ENCODE data around the gene DHX9. TPM values are rescaled to one million over a fixed set of nuclear protein-coding genes. Genes with fewer than 3 reads are reported as not detected.

The DHX9 gene
- total RNA-seq, 4 donors from 2014 or later = 29.5 to 84.0 (median 65.8) TPM

DNA sequence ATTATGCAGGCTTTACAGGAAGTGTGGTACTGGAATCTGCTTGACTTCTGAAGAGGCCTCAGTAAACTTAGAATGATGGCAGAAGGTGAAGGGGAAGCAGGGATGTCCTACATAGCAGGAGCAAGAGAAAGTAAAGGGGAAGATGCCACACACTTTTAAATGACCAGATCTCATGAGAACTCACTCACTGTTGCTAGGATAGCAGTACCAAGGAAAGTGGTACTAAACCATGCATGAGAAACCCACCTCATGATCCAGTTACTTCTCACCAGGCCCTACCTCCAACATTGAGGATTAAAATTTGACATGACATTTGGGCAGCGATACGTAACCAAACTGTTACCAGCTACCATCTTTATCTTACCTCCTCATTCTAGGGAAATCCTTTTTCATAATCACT is 9.6 kb downstream of the DHX9 start:
- Histone ChIP-seq H3K9me3 (no peaks in the 10 kb centered on the region), H3K27me3 (no peaks in the 10 kb centered on the region), H3K36me3 (peaks cover 0 to 87% (median 42%) of the 10 kb centered on the region in 4 donors), H3K27ac (no peak overlapping the region), H3K4me1 (peaks cover 0 to 11% (median 0%) of the 10 kb centered on the region in 4 donors), H3K4me3 (no peak overlapping the region)
- 98 to 100% methylated on average over 2 of the region's 2 CpGs for WGBS, 2 donors (ENCODE audit: low coverage in 1 of 2)
- DNase-seq = no peak
- TF ChIP-seq POLR2AphosphoS5 (IDR thresholded peaks at IDR 0.05) = no peak
- TF ChIP-seq EP300 (IDR thresholded peaks at IDR 0.05; ENCODE audit: low read depth) = no peak
- TF ChIP-seq POLR2A (IDR thresholded peaks at IDR 0.05) = no peak
- TF ChIP-seq, protein P1, sequence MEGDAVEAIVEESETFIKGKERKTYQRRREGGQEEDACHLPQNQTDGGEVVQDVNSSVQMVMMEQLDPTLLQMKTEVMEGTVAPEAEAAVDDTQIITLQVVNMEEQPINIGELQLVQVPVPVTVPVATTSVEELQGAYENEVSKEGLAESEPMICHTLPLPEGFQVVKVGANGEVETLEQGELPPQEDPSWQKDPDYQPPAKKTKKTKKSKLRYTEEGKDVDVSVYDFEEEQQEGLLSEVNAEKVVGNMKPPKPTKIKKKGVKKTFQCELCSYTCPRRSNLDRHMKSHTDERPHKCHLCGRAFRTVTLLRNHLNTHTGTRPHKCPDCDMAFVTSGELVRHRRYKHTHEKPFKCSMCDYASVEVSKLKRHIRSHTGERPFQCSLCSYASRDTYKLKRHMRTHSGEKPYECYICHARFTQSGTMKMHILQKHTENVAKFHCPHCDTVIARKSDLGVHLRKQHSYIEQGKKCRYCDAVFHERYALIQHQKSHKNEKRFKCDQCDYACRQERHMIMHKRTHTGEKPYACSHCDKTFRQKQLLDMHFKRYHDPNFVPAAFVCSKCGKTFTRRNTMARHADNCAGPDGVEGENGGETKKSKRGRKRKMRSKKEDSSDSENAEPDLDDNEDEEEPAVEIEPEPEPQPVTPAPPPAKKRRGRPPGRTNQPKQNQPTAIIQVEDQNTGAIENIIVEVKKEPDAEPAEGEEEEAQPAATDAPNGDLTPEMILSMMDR (IDR thresholded peaks at IDR 0.05) = no peak
- in situ Hi-C loops (cut with MboI; ENCODE audit: low pct_ligation_motif_present in 1 of 4, low pct_unique_long_range_greater_than_20kb in 1 of 4, low sequenced_read_pairs in 3 of 4) = no loop called here
- intact Hi-C loops (cut with DNase I; ENCODE audit: low total_unique reads) = no loop called here

DNA sequence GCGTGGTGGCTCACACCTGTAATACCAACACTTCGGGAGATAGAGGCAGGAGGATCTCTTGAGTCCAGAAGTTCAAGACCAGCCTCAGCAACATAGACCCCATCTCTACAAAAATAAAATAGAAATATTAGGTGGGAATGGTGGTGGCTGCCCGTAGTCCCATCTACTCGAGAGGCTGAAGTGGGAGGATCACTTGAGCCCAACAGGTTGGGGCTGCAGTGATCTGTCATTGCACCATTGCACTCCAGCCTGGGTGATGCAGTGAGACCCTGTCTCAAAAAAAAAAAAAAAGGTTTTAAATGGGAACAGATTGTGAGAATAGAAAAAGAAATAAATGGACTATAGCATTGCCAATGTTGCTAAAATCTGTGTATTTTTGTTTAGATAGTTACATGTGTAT is 11.2 kb downstream of the DHX9 start:
- intact Hi-C loops (cut with DNase I; ENCODE audit: low total_unique reads) = no loop called here
- no peak for DNase-seq
- peaks cover 0 to 96% (median 47%) of the 10 kb centered on the region in 4 donors for H3K36me3 ChIP-seq
- WGBS, 2 donors (ENCODE audit: low coverage in 1 of 2) = 96% methylated on average over 4 of the region's 4 CpGs
- no peaks in the 10 kb centered on the region for H3K27me3 ChIP-seq
- TF ChIP-seq, protein P1 (IDR thresholded peaks at IDR 0.05) = no peak
- TF ChIP-seq POLR2A (IDR thresholded peaks at IDR 0.05) = no peak
- TF ChIP-seq POLR2AphosphoS5 (IDR thresholded peaks at IDR 0.05) = no peak
- no peak for TF ChIP-seq EP300 (IDR thresholded peaks at IDR 0.05; ENCODE audit: low read depth)
- H3K9me3 ChIP-seq = no peaks in the 10 kb centered on the region
- H3K4me1 ChIP-seq = no peaks in the 10 kb centered on the region
- H3K27ac ChIP-seq = no peak overlapping the region
- in situ Hi-C loops (cut with MboI; ENCODE audit: low pct_ligation_motif_present in 1 of 4, low pct_unique_long_range_greater_than_20kb in 1 of 4, low sequenced_read_pairs in 3 of 4) = loop anchor here in 2 of 4 donors (25.0 kb wide), 1 partner anchor 1862 kb away; no protein-coding TSS in a partner anchor
- H3K4me3 ChIP-seq = no peak overlapping the region

DNA sequence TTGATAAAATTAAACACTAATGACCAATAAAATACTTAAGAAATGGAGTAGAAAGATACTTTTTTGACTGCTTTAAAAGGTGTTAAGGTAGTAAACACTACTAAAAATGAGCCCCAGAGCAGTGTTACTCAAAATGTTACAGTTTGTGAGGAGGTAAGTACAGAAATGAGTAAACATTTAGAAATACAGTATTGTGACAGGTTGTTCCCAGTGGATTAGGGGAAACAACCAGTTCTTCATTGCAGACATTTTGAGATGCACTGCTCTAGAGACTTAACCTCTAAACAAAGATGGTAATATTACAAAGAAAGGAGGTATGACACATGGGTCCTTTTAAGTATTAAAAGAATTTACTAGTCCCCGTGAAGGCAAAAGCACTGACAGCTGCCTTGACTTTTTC is 12.7 kb downstream of the DHX9 start:
- Histone ChIP-seq H3K4me1 (no peaks in the 10 kb centered on the region), H3K9me3 (no peaks in the 10 kb centered on the region), H3K27me3 (no peaks in the 10 kb centered on the region), H3K27ac (no peak overlapping the region), H3K36me3 (peaks cover 0 to 96% (median 49%) of the 10 kb centered on the region in 4 donors), H3K4me3 (no peak overlapping the region)
- TF ChIP-seq EP300 (IDR thresholded peaks at IDR 0.05; ENCODE audit: low read depth) (no peak), POLR2A (IDR thresholded peaks at IDR 0.05) (no peak), POLR2AphosphoS5 (IDR thresholded peaks at IDR 0.05) (no peak)
- TF ChIP-seq, protein P1 (IDR thresholded peaks at IDR 0.05) = no peak
- DNase-seq = no peak
- intact Hi-C loops (cut with DNase I; ENCODE audit: low total_unique reads) = no loop called here
- in situ Hi-C loops (cut with MboI; ENCODE audit: low pct_ligation_motif_present in 1 of 4, low pct_unique_long_range_greater_than_20kb in 1 of 4, low sequenced_read_pairs in 3 of 4) = loop anchor here in 2 of 4 donors (25.0 kb wide), 1 partner anchor 1860 kb away; no protein-coding TSS in a partner anchor
- whole genome bisulfite sequencing, 2 donors (ENCODE audit: low coverage in 1 of 2) = 75 to 100% methylated on average over 1 of the region's 1 CpG

DNA sequence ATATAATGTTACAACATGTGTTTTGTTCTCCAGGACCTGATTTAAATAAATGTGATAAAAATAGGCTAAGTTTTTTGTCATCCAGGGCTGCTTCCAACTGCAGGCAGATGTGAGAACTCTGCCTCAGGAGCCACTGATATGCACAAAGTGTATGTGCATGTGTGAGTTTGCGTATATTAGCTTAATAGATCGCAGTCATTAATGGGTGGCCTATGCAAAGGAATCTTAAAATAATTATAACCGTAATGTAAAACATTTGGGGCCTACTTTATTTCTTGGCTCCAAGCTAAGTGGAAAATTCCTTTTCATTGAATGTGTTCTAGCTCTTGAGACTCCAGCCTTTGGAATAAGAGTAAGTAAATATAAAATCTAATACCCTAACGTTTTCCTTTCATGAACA is 16.8 kb downstream of the DHX9 start:
- H3K36me3 ChIP-seq = peaks cover 0 to 100% (median 52%) of the 10 kb centered on the region in 4 donors
- DNase-seq = no peak
- H3K4me1 ChIP-seq = no peaks in the 10 kb centered on the region
- intact Hi-C loops (cut with DNase I; ENCODE audit: low total_unique reads) = no loop called here
- TF ChIP-seq POLR2A (IDR thresholded peaks at IDR 0.05) = no peak
- TF ChIP-seq EP300 (IDR thresholded peaks at IDR 0.05; ENCODE audit: low read depth) = no peak
- no peak for TF ChIP-seq POLR2AphosphoS5 (IDR thresholded peaks at IDR 0.05)
- no peaks in the 10 kb centered on the region for H3K9me3 ChIP-seq
- WGBS, 2 donors (ENCODE audit: low coverage in 1 of 2) = 67 to 75% methylated on average over 4 of the region's 4 CpGs
- no peak overlapping the region for H3K27ac ChIP-seq
- H3K27me3 ChIP-seq = no peaks in the 10 kb centered on the region
- in situ Hi-C loops (cut with MboI; ENCODE audit: low pct_ligation_motif_present in 1 of 4, low pct_unique_long_range_greater_than_20kb in 1 of 4, low sequenced_read_pairs in 3 of 4) = loop anchor here in 2 of 4 donors (25.0 kb wide), 1 partner anchor 1856 kb away; no protein-coding TSS in a partner anchor
- no peak overlapping the region for H3K4me3 ChIP-seq

DNA sequence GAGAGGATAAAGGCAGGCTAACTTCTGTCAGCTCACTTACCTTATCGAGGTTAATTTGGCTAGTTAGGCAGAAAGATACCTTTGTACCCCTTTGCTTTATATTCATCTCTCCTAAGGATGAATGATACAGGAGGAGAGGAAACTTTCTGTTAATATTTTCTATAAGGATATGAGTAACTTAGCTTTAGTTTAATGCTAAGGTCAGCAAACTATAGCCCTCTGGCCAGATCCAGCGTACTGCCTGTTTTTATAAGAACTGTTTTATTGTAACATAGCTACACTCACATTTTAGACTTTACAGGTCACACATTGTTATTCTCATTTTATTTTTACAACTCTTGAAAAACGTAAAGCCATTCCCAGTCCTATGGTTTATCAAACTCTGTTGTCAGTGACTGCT is 18.1 kb downstream of the DHX9 start:
- Histone ChIP-seq H3K27ac (no peak overlapping the region), H3K4me3 (no peak overlapping the region), H3K4me1 (no peaks in the 10 kb centered on the region), H3K27me3 (no peaks in the 10 kb centered on the region), H3K9me3 (no peaks in the 10 kb centered on the region), H3K36me3 (peaks cover 0 to 100% (median 51%) of the 10 kb centered on the region in 4 donors)
- no peak for DNase-seq
- TF ChIP-seq, protein P1 (IDR thresholded peaks at IDR 0.05) = no peak
- intact Hi-C loops (cut with DNase I; ENCODE audit: low total_unique reads) = no loop called here
- in situ Hi-C loops (cut with MboI; ENCODE audit: low pct_ligation_motif_present in 1 of 4, low pct_unique_long_range_greater_than_20kb in 1 of 4, low sequenced_read_pairs in 3 of 4) = loop anchor here in 2 of 4 donors (25.0 kb wide), 1 partner anchor 1855 kb away; no protein-coding TSS in a partner anchor
- 84 to 100% methylated on average over 2 to 3 of the region's 3 CpGs for WGBS, 2 donors (ENCODE audit: low coverage in 1 of 2)
